ENCODE measurements around the gene ZIC5.

Gene ZIC5

DNA sequence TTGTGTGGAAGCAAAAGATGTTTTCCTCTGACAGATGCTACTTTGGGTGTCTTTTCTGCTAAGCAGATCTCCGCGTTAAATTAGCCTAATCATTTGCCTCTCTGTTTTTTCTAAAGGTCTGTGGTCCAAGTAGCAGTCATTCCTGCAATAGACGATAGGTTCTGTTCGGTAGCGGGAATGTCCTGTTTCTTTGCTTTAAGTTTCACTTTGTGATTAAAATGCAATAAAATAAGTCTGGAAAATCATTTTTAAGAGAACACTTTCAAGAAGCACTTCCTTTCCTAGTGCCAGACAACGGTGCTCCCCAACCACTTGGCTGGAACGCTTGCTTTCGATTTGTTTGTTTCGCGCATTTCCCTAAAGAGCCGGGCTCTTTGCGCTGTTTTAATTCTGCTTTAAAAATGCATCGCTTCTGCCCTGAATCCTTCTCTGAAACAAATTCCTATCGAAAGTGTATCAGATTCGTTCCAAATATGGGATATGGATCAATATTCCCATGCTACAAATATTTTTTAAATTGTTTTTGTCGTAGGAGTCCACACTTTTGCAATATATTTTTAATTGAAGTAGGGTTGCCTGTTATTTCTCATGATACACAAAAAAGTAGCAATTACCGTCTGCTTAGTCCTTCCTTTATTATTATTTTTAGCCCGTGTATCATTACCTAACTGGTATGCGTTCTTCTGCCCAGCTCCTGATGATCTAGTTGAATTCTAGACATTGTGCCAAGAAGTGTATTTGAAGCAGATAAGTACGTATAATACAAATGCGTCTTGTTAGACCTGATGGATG, 24.2 kb upstream of the ZIC5 start:
- no peak overlapping the region for H3K4me3 ChIP-seq (ENCODE audit: low read depth, low read length)
- no peak for DNase-seq (ENCODE audit: low read depth)
- no peak for TF ChIP-seq CTCF (IDR thresholded peaks at IDR 0.05; ENCODE audit: control insufficient read depth, extremely low read depth, insufficient read depth)

- TF ChIP-seq CTCF (IDR thresholded peaks at IDR 0.05; ENCODE audit: control insufficient read depth, extremely low read depth, insufficient read depth): no peak
- no peak for DNase-seq (ENCODE audit: low read depth)
- no peak overlapping the region for H3K4me3 ChIP-seq (ENCODE audit: low read depth, low read length)
Observed at GRCh38 chr13:99995104-99995588, 23.6 kb upstream of the ZIC5 start.

DNA sequence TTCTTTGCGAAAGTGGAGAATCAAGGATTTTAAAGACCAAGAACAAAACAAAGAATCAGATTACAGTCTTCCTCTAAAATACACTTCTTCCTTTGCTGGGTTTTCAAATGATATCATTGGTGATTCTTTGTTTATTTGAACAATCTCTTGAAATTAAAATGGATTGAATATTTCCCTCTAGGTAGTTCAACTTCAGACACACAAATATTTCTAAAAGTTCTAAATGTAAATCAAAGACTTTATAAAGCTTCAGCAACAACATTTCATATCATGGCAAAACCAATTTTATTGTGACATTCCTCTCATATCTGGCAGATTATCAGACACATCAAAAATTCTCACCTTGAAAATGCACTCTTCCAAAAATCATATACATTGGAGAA, 23.1 kb upstream of the ZIC5 start:
- DNase-seq (ENCODE audit: low read depth): no peak
- H3K4me3 ChIP-seq (ENCODE audit: low read depth, low read length): no peak overlapping the region
- TF ChIP-seq CTCF (IDR thresholded peaks at IDR 0.05; ENCODE audit: control insufficient read depth, extremely low read depth, insufficient read depth): no peak

GRCh38 chr13:99993660-99994637, 22.4 kb upstream of the ZIC5 start:
- H3K4me3 ChIP-seq (ENCODE audit: low read depth, low read length): no peak overlapping the region
- DNase-seq (ENCODE audit: low read depth): no peak
- no peak for TF ChIP-seq CTCF (IDR thresholded peaks at IDR 0.05; ENCODE audit: control insufficient read depth, extremely low read depth, insufficient read depth)

DNA sequence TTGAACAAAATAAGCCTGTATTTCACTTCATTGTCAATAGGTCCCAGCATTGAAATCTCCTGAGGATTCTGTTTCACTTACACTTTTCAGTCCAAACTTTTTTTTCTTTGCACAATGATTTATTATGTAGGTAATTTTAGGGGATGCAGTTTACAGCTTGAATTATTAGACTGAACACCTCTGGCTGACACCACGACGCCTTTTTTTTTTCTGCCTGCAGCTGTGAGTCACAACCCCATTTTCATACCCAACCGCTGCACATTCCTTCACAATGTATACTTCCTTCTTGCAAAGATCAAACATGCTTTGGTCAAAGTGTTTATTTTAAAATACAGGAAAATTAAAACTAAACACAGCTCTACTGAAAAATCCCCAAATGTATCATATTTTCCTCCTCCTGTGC, 21.4 kb upstream of the ZIC5 start:
- no peak for TF ChIP-seq CTCF (IDR thresholded peaks at IDR 0.05; ENCODE audit: control insufficient read depth, extremely low read depth, insufficient read depth)
- H3K4me3 ChIP-seq (ENCODE audit: low read depth, low read length): no peak overlapping the region
- no peak for DNase-seq (ENCODE audit: low read depth)

GRCh38 chr13:99991828-99992775, 20.5 kb upstream of the ZIC5 start:
- no peak for DNase-seq (ENCODE audit: low read depth)
- H3K4me3 ChIP-seq (ENCODE audit: low read depth, low read length): no peak overlapping the region
- TF ChIP-seq CTCF (IDR thresholded peaks at IDR 0.05; ENCODE audit: control insufficient read depth, extremely low read depth, insufficient read depth): no peak
